ENCODE results near the gene CLDND1. TPM values are rescaled to one million over a fixed set of nuclear protein-coding genes. Genes with fewer than 3 reads are reported as not detected.

CLDND1 gene
- total and polyA plus RNA-seq, 2 of the 13 experiments (the other 11 are each of a cell fraction or from before 2014, with no cell fraction given), result 50.8 to 121 TPM

DNA sequence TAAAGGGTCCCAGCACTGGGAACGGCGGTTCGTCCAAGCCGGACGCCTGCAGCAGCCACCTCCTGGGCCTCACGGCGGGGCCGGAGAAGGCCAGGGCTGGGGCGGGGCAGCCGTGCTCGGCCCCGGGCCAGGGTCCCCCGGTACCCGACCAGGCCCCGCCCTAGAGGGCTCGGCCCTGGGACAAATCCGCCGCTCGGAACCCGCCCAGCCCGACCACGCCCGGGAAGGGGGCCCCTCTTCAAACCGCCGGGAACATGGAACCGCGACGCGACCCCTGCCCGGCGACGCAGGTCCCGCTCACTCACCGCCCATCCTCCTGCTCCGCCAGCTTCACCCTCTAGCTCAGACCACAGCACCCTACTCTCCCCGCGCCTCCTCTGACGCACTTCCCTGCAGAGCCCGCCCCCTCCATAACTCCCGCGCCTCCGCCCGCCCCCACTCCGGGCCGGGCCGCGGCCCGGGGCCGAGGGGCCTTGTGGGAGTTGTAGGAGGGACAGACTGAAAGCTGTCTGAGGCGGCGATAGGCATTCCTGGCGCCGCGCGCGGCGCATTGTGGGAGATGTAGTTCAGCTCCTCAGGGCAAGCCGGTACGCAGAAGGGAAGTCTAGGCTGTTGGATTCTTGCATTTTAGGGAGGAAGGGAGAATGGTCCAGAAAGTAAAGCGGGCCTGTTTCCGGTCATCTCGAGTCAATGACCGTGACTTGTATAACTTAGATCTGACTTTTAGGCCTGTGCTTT is at the start of gene CLDND1 (continued):
- no peak; the same call in 1 of the 2 replicates for TF ChIP-seq ZNF607 (CRISPR knock-in tag; IDR thresholded peaks at IDR 0.05; ENCODE audit: borderline replicate concordance)
- TF ChIP-seq GATA4 (IDR thresholded peaks at IDR 0.05; ENCODE audit: borderline replicate concordance, low read depth), result no peak
- TF ChIP-seq TMF1 (CRISPR knock-in tag; IDR thresholded peaks at IDR 0.05; ENCODE audit: low read depth), result no peak
- TF ChIP-seq DR1 (CRISPR knock-in tag; IDR thresholded peaks at IDR 0.05), result no peak; the same call in 1 of the 2 replicates
- TF ChIP-seq SCMH1 (CRISPR knock-in tag; IDR thresholded peaks at IDR 0.05; ENCODE audit: borderline replicate concordance), result no peak
- TF ChIP-seq SMYD3 (CRISPR knock-in tag; IDR thresholded peaks at IDR 0.05), result peak; percentile 41; the same call in 1 of the 2 replicates
- TF ChIP-seq, protein P1, sequence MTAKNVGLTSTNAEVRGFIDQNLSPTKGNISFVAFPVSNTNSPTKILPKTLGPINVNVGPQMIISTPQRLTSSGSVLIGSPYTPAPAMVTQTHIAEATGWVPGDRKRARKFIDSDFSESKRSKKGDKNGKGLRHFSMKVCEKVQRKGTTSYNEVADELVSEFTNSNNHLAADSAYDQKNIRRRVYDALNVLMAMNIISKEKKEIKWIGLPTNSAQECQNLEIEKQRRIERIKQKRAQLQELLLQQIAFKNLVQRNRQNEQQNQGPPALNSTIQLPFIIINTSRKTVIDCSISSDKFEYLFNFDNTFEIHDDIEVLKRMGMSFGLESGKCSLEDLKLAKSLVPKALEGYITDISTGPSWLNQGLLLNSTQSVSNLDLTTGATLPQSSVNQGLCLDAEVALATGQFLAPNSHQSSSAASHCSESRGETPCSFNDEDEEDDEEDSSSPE (CRISPR knock-in tag; IDR thresholded peaks at IDR 0.05), result peak; percentile 84
- TF ChIP-seq ZNF577 (CRISPR knock-in tag; IDR thresholded peaks at IDR 0.05; ENCODE audit: borderline replicate concordance, low read depth), result no peak
- no peak for TF ChIP-seq DPF2 (CRISPR knock-in tag; IDR thresholded peaks at IDR 0.05; ENCODE audit: borderline replicate concordance, low read depth)
- TF ChIP-seq, protein P2, sequence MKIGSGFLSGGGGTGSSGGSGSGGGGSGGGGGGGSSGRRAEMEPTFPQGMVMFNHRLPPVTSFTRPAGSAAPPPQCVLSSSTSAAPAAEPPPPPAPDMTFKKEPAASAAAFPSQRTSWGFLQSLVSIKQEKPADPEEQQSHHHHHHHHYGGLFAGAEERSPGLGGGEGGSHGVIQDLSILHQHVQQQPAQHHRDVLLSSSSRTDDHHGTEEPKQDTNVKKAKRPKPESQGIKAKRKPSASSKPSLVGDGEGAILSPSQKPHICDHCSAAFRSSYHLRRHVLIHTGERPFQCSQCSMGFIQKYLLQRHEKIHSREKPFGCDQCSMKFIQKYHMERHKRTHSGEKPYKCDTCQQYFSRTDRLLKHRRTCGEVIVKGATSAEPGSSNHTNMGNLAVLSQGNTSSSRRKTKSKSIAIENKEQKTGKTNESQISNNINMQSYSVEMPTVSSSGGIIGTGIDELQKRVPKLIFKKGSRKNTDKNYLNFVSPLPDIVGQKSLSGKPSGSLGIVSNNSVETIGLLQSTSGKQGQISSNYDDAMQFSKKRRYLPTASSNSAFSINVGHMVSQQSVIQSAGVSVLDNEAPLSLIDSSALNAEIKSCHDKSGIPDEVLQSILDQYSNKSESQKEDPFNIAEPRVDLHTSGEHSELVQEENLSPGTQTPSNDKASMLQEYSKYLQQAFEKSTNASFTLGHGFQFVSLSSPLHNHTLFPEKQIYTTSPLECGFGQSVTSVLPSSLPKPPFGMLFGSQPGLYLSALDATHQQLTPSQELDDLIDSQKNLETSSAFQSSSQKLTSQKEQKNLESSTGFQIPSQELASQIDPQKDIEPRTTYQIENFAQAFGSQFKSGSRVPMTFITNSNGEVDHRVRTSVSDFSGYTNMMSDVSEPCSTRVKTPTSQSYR (CRISPR knock-in tag; IDR thresholded peaks at IDR 0.05; ENCODE audit: borderline replicate concordance), result no peak
- TF ChIP-seq, protein P3, sequence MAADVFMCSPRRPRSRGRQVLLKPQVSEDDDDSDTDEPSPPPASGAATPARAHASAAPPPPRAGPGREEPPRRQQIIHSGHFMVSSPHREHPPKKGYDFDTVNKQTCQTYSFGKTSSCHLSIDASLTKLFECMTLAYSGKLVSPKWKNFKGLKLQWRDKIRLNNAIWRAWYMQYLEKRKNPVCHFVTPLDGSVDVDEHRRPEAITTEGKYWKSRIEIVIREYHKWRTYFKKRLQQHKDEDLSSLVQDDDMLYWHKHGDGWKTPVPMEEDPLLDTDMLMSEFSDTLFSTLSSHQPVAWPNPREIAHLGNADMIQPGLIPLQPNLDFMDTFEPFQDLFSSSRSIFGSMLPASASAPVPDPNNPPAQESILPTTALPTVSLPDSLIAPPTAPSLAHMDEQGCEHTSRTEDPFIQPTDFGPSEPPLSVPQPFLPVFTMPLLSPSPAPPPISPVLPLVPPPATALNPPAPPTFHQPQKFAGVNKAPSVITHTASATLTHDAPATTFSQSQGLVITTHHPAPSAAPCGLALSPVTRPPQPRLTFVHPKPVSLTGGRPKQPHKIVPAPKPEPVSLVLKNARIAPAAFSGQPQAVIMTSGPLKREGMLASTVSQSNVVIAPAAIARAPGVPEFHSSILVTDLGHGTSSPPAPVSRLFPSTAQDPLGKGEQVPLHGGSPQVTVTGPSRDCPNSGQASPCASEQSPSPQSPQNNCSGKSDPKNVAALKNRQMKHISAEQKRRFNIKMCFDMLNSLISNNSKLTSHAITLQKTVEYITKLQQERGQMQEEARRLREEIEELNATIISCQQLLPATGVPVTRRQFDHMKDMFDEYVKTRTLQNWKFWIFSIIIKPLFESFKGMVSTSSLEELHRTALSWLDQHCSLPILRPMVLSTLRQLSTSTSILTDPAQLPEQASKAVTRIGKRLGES (CRISPR knock-in tag; IDR thresholded peaks at IDR 0.05; ENCODE audit: borderline replicate concordance), result no peak
- no peak for TF ChIP-seq NFE2 (CRISPR knock-in tag; IDR thresholded peaks at IDR 0.05)
- 0 out of 2 replicates have a peak, but pooled peaks have one; percentile 33 for TF ChIP-seq ZSCAN20 (CRISPR knock-in tag; IDR thresholded peaks at IDR 0.05; ENCODE audit: borderline replicate concordance)
- TF ChIP-seq ZNF766 (CRISPR knock-in tag; IDR thresholded peaks at IDR 0.05; ENCODE audit: borderline replicate concordance), result no peak
- TF ChIP-seq, protein P4, sequence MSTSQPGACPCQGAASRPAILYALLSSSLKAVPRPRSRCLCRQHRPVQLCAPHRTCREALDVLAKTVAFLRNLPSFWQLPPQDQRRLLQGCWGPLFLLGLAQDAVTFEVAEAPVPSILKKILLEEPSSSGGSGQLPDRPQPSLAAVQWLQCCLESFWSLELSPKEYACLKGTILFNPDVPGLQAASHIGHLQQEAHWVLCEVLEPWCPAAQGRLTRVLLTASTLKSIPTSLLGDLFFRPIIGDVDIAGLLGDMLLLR (CRISPR knock-in tag; IDR thresholded peaks at IDR 0.05), result no peak
- TF ChIP-seq, protein P5, sequence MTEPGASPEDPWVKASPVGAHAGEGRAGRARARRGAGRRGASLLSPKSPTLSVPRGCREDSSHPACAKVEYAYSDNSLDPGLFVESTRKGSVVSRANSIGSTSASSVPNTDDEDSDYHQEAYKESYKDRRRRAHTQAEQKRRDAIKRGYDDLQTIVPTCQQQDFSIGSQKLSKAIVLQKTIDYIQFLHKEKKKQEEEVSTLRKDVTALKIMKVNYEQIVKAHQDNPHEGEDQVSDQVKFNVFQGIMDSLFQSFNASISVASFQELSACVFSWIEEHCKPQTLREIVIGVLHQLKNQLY (CRISPR knock-in tag; IDR thresholded peaks at IDR 0.05), result no peak
- TF ChIP-seq DNMT1 (CRISPR knock-in tag; IDR thresholded peaks at IDR 0.05), result no peak
- no peak for TF ChIP-seq ZNF850 (CRISPR knock-in tag; conservative IDR thresholded peaks at IDR 0.05)
- TF ChIP-seq, protein P6, sequence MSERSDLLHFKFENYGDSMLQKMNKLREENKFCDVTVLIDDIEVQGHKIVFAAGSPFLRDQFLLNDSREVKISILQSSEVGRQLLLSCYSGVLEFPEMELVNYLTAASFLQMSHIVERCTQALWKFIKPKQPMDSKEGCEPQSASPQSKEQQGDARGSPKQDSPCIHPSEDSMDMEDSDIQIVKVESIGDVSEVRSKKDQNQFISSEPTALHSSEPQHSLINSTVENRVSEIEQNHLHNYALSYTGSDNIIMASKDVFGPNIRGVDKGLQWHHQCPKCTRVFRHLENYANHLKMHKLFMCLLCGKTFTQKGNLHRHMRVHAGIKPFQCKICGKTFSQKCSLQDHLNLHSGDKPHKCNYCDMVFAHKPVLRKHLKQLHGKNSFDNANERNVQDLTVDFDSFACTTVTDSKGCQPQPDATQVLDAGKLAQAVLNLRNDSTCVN (CRISPR knock-in tag; IDR thresholded peaks at IDR 0.05; ENCODE audit: borderline replicate concordance), result 0 out of 2 replicates have a peak, but pooled peaks have one; percentile 53

Measured in HepG2 (cell line).